ENCODE results near the gene IL1B. TPM values are rescaled to one million over a fixed set of nuclear protein-coding genes. Genes with fewer than 3 reads are reported as not detected.

Gene IL1B
- total RNA-seq, 8 experiments from 2014 or later, result 0.17 to 113 (median 19.7) TPM; not detected in 3

DNA sequence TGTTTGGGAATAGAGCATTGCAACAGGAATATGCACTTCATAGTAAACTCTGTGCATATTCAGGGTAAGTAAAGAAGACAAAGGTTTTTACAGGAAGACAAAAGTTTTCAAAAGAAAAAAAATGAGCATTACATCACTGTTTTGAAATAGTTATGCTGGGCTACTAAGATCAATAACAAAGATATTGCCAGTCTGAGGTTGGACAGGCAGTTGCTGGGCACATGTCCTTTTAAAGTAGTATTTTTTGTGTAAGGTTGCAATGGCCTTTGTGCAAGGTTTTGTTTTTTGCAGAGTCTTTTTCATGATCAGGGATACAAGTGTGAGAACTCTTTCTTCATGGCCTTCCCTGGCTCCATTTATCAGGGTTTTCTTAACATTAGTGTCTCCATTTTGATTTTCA, 16.2 kb downstream of the IL1B start:
- in situ Hi-C loops (cut with MboI; ENCODE audit: low pct_unique_long_range_greater_than_20kb in 2 of 9, low sequenced_read_pairs in 9 of 9, unreplicated experiment in 9 of 9), result no loop called here
- Histone ChIP-seq H3K27ac (no peak overlapping the region), H3K4me3 (no peak overlapping the region), H3K4me1 (replicated peaks in 1 of 2) (peaks cover 7 to 9% of the 10 kb centered on the region in 2 donors)
- ATAC-seq (replicated peaks in 6 of 8), result no peak

DNA sequence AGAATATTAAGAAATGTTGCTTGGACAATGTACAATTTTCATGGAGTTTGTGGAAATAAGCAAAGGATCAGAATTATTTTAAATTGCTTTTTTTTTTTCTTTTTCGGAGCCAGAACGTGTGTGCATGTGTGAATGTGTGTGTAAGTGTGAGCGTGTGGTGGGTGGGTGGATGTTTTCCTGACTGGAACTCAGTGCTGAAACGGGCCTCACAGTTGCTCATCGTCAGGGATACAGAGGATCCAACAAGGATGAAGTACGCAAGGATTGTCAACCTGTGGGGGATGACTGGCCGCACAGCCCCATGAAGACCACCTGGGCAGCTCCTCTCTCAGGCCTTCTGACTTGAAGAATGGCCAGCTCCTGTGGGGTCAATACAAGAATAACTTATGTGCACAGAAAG, 17.5 kb downstream of the IL1B start:
- H3K4me3 ChIP-seq, result no peak overlapping the region
- ATAC-seq (replicated peaks in 6 of 8), result no peak
- 67 to 92% (median 75%) methylated on average over 3 to 7 of the region's 7 CpGs; no CpG with 5 or more reads in 1 of the 10 experiments for WGBS, 10 experiments
- H3K4me1 ChIP-seq (replicated peaks in 1 of 2), result peaks cover 7 to 14% of the 10 kb centered on the region in 2 donors
- no peak overlapping the region for H3K27ac ChIP-seq
- in situ Hi-C loops (cut with MboI; ENCODE audit: low pct_unique_long_range_greater_than_20kb in 2 of 9, low sequenced_read_pairs in 9 of 9, unreplicated experiment in 9 of 9), result no loop called here

DNA sequence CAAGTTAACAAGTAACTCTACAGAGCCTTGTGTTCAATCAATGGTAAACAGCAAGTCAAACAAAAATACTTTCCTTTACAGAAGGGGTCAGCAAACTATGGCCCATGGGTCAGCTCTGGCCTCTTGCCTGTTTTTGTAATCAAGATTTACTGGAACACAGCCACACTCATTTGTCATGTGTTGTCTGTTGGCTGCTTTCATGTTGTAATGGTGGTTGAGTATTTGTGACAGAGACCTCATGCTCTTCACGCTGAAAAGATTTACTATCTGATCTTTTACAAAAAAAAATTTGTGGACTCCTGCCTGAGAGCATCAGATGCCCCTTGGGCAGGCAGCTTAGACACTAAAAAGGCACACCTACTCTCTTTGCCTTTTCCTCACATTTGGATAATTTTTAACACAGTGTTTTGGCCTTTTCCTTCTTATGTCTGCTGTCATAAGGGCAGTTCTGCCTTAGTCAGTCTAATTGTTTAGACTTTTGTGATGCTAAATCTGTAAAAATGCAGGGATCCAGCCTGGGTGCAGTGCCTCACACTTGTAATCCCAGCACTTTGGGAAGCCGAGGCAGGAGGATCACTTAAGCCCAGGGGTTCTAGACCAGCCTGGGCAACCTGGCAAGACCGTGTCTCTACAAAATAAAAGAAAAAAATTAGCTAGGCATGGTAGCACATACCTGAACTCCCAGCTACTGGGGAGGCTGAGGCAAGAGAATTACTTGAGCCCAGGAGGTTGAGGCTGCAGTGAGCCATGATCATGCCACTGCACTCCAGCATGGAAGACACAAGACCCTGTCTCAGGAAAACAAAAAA, 18.3 kb downstream of the IL1B start:
- Histone ChIP-seq H3K4me1 (replicated peaks in 1 of 2) (peaks cover 8 to 16% of the 10 kb centered on the region in 2 donors), H3K4me3 (no peak overlapping the region), H3K27ac (no peak overlapping the region)
- peak in 3 of 8 experiments; percentile 24 to 61 (median 32) for ATAC-seq (replicated peaks in 6 of 8)
- in situ Hi-C loops (cut with MboI; ENCODE audit: low pct_unique_long_range_greater_than_20kb in 2 of 9, low sequenced_read_pairs in 9 of 9, unreplicated experiment in 9 of 9), result no loop called here
- 0 to 100% (median 34%) methylated on average over 1 to 3 of the region's 3 CpGs for WGBS, 10 experiments

DNA sequence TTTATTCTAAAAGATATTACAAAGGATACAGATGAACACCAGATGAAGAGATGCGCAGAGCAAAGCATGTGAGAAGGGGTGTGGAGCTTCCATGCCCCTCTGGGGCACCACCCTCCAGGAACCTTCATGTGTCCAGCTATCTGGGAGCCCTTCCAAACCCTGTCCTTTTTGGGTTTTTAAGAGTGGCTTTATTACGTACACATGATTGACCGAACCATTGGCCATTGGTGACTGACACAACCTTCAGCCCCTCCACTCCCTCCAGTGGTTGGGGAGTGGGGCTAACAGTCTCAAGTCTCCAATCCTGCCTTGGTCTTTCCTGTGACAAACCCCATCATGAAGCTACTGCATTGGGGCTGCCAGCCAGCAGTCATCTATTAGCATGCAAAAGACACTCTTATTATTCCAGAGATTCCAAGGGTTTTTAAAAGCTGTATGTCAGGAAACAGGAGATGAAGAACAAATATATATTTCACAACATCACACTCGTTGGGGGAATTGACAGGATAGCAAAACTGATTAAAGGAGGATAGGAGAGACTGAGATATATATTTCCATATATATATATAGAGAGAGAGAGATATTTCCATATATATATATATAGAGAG, 19.4 kb downstream of the IL1B start:
- peaks cover 19 to 27% of the 10 kb centered on the region in 2 donors for H3K4me1 ChIP-seq (replicated peaks in 1 of 2)
- no peak overlapping the region for H3K27ac ChIP-seq
- H3K4me3 ChIP-seq, result no peak overlapping the region
- peak in 1 of 8 experiments; percentile 5 for ATAC-seq (replicated peaks in 6 of 8)
- WGBS, 10 experiments, result 0 to 89% (median 51%) methylated on average over 1 to 4 of the region's 4 CpGs; no CpG with 5 or more reads in 2 of the 10 experiments
- in situ Hi-C loops (cut with MboI; ENCODE audit: low pct_unique_long_range_greater_than_20kb in 2 of 9, low sequenced_read_pairs in 9 of 9, unreplicated experiment in 9 of 9), result no loop called here

DNA sequence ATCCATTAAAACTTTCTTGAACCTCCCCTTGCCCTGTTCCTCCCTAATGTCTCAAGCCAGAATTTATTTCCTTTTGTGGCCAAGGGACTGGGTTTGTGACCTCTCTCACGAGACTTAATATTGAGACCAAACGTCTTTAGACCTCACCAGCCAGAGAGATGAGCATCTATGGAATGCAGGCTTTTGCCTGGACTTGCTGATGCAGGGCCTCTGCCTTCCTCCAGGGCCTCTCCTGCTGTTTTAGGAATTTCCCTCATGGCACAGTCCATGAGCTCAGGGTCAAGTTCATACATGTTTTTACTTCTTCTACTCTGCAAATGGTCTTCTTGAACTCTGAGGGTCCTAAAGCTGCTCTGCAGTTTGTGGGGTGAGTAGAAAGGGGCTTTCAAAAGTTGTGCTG, 22.3 kb downstream of the IL1B start:
- in situ Hi-C loops (cut with MboI; ENCODE audit: low pct_unique_long_range_greater_than_20kb in 2 of 9, low sequenced_read_pairs in 9 of 9, unreplicated experiment in 9 of 9), result no loop called here
- no peak overlapping the region for H3K27ac ChIP-seq
- WGBS, 10 experiments, result 10 to 56% (median 52%) methylated on average over 2 of the region's 2 CpGs; no CpG with 5 or more reads in 5 of the 10 experiments
- no peak overlapping the region for H3K4me3 ChIP-seq
- peak in 3 of 8 experiments; percentile 6 to 61 (median 7) for ATAC-seq (replicated peaks in 6 of 8)
- H3K4me1 ChIP-seq (replicated peaks in 1 of 2), result peaks cover 20 to 28% of the 10 kb centered on the region in 2 donors

DNA sequence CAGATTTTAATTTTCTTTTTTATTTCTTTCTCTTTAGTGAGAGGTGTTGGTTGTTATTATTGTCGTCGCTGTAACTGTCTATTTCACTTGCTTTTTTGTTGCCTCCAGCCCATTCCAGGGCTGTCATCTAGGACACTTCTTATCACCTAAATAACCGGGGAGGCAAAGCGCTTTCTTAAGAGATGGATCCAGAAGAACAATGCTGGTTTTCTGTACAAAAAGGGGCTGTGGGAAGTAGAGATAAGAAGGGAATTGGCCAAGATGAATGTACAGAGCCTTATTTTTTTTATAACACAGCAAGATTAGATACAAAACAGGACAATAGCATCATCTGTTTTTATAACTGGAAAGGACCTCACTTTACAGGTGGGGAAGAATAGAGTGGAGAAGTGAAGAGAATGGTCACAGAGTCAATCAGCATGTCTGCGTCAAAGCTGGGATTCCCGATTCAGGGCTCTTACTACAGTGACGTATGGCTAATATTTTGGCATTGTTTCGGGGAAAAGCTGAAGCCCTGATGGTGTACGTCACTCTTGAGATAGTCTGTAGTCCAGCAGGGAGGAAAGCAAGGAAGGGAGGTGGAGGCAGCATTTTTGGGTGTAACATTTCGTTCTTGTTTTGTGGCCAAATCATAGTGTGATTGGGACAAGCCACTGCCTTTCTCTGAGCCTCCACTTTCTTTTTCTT, 23.2 kb downstream of the IL1B start:
- Histone ChIP-seq H3K4me3 (no peak overlapping the region), H3K4me1 (replicated peaks in 1 of 2) (peaks cover 17 to 24% of the 10 kb centered on the region in 2 donors), H3K27ac (no peak overlapping the region)
- in situ Hi-C loops (cut with MboI; ENCODE audit: low pct_unique_long_range_greater_than_20kb in 2 of 9, low sequenced_read_pairs in 9 of 9, unreplicated experiment in 9 of 9), result no loop called here
- ATAC-seq (replicated peaks in 6 of 8), result no peak
- 70 to 100% (median 89%) methylated on average over 2 to 9 of the region's 10 CpGs; no CpG with 5 or more reads in 1 of the 10 experiments for WGBS, 10 experiments

DNA sequence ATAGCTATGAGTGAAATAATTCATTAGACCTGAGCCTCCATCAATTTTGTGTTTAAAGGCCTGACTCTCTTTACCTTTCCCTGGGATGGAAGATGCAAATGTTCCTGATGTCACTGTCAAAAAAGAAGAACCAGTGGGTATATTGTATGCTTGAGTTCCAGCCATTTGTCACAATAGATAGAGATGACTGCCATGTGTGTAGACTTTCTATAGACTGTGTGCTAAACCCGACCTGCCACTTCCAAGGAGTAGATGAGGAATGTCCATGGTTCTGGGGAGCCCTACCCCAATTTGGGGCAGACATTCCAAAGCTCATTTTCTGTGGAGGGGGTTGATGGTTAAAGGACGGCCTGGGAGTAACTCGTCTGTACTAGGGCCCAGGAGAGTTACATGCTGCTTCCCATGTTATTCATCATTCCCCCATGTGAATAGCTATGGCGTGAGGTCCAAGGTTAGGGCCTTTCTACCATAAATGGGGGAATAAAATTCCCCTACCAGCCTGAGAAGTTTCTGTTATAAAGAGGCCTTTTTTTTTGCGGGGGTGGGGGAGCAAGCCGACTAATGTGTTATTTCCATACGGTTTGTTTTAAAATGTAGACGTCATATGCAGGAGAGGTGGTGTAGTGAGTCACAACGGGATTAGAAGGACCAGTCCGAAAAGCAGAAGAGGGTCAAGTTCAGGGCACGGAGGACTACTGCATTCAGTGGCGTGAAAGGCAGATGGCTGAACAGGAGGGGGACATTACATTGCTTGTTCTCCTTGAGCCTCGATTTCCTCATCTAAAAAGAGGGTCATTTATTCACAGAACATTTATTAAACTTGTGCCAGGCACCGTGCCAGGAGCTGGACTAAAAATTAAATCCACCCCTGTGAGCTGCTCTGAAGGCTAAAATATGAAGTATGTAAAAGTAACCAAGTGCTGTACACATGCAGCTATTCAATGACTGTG, 24.0 kb downstream of the IL1B start:
- no peak overlapping the region for H3K4me3 ChIP-seq
- H3K27ac ChIP-seq, result no peak overlapping the region
- in situ Hi-C loops (cut with MboI; ENCODE audit: low pct_unique_long_range_greater_than_20kb in 2 of 9, low sequenced_read_pairs in 9 of 9, unreplicated experiment in 9 of 9), result no loop called here
- ATAC-seq (replicated peaks in 6 of 8), result peak in 7 of 8 experiments; percentile 54 to 94 (median 74)
- 8 to 50% (median 20%) methylated on average over 1 to 12 of the region's 14 CpGs for WGBS, 10 experiments
- H3K4me1 ChIP-seq (replicated peaks in 1 of 2), result peaks cover 13 to 18% of the 10 kb centered on the region in 2 donors

DNA sequence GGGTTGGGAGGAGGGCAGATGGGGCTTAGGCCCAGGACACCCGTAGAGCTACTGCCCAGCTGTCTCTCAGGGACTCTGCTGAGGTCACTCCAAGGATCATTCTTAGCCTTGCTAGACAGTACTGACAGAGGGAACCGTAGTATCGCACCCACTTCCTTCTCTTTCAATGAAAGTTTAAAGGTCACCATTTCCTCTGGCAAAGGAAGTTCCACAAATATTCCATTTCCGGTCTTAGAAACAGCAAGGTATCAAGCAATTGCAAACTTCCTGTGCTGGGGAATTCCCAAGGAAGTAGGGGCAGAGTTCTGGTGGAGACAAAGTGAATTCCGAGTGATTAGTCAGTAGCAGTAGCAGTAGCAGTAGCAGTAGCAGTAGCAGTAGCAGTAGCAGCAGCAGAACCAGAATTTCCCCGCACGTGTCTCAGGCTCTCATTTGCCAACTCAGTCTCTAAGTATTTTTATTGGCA, 24.7 kb downstream of the IL1B start:
- Histone ChIP-seq H3K4me1 (replicated peaks in 1 of 2) (peaks cover 13 to 18% of the 10 kb centered on the region in 2 donors), H3K27ac (no peak overlapping the region), H3K4me3 (no peak overlapping the region)
- ATAC-seq (replicated peaks in 6 of 8), result peak in 2 of 8 experiments; percentile 4 to 28
- 7 to 100% (median 83%) methylated on average over 1 to 5 of the region's 7 CpGs; no CpG with 5 or more reads in 1 of the 10 experiments for WGBS, 10 experiments
- in situ Hi-C loops (cut with MboI; ENCODE audit: low pct_unique_long_range_greater_than_20kb in 2 of 9, low sequenced_read_pairs in 9 of 9, unreplicated experiment in 9 of 9), result no loop called here

DNA sequence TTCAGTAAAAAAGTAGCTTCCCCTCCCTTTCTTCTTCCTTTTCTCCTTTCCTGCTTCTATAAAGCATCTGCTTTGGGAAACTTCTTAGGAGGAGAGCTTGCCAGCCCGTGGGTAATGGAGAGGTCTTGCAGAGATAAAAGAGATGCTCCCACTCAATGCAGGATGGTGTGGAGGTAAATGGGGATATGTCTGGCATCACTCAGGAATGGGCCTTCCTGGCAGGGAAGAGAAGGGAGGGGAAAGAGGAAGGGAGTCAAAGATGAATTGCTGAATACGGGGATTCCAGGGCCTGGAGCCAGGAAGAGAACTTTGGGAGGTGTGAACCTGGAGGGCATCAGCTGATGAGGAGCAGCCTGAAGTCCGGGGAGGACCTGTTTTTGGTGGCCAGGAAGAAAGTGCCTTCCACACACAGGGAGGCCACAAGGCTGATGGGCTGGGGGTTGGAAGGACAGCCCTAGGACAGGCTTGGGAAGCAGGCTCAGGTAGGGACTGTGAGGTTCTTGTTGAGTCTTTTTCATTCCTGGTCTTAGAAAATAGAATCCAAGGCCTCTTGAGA, 25.2 kb downstream of the IL1B start:
- peak in 1 of 8 experiments; percentile 3 for ATAC-seq (replicated peaks in 6 of 8)
- H3K4me3 ChIP-seq, result no peak overlapping the region
- H3K4me1 ChIP-seq (replicated peaks in 1 of 2), result peaks cover 13 to 18% of the 10 kb centered on the region in 2 donors
- 20 to 100% (median 78%) methylated on average over 1 to 3 of the region's 3 CpGs; no CpG with 5 or more reads in 3 of the 10 experiments for WGBS, 10 experiments
- no peak overlapping the region for H3K27ac ChIP-seq
- in situ Hi-C loops (cut with MboI; ENCODE audit: low pct_unique_long_range_greater_than_20kb in 2 of 9, low sequenced_read_pairs in 9 of 9, unreplicated experiment in 9 of 9), result no loop called here

DNA sequence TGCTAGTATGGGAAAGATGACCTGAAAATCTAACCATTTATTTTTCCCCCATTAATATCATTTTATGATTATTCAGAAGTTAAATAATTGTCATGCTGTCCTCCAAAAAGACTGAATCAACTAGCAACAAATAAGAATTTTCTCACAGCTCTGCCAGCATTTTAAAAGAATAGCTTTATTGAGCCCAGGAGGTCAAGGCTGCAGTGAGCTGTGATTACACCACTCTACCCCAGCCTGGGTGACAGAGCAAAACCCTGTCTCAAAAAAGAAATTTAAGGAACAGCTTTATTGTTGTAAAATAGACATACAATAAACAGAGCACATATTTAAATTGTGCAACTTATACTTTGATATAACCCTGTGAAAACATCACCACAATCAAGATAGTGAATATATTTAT, 27.5 kb downstream of the IL1B start:
- H3K4me3 ChIP-seq, result no peak overlapping the region
- no peak for ATAC-seq (replicated peaks in 6 of 8)
- peaks cover 13 to 22% of the 10 kb centered on the region in 2 donors for H3K4me1 ChIP-seq (replicated peaks in 1 of 2)
- in situ Hi-C loops (cut with MboI; ENCODE audit: low pct_unique_long_range_greater_than_20kb in 2 of 9, low sequenced_read_pairs in 9 of 9, unreplicated experiment in 9 of 9), result no loop called here
- H3K27ac ChIP-seq, result no peak overlapping the region

DNA sequence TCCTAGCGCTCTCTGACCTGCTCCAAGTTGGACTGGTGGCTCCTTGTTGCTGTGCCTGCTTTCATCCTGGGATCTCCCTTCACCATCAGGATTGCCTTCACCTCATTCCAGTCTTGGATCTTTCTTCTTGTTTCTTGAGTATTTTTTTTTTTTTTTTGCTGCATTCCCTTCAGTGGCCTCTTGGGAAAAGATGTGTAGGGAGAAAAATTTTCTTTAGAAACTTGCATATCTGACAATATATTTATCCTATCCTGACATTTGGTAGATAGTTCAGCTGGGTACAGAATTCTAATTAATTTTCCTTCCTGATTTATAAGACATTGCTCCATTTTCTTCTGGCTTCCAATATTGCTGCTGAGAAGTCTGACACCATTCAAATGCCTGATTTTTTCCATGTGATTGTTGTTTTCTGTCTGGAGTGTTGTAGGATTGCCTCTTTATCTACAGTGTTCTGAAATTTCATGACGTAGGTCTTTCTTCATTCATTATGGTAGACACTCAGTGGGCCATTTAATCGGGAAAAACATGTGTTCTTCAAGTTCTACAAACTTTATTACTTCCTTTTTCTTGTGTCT, 29.3 kb downstream of the IL1B start:
- Histone ChIP-seq H3K4me3 (no peak overlapping the region), H3K27ac (no peak overlapping the region), H3K4me1 (replicated peaks in 1 of 2) (peaks cover 2 to 12% of the 10 kb centered on the region in 2 donors)
- in situ Hi-C loops (cut with MboI; ENCODE audit: low pct_unique_long_range_greater_than_20kb in 2 of 9, low sequenced_read_pairs in 9 of 9, unreplicated experiment in 9 of 9), result no loop called here
- ATAC-seq (replicated peaks in 6 of 8), result no peak
- WGBS, 10 experiments, result 43 to 100% (median 88%) methylated on average over 1 to 3 of the region's 3 CpGs

DNA sequence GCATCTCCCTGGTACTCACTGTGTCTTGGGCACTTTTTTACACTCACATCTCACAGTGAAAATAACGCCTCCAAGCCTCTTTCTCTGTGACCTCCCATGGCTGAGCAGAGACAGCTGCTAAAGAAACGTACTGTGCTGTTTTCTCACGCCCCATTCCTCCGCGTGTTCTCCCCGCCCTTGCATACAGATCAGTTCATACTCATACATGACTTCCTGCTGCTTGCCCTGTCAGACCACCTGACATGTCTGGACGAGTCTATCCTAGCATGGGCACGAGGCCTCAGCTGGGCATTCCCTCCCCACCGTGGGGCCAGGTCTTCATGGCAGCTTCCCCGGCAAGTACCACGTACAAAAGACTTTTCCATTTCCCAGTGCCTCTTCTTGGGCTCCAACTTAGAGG, 31.0 kb downstream of the IL1B start:
- peak in 2 of 8 experiments; percentile 29 to 75 for ATAC-seq (replicated peaks in 6 of 8)
- peaks cover 0 to 11% of the 10 kb centered on the region in 2 donors for H3K4me1 ChIP-seq (replicated peaks in 1 of 2)
- H3K27ac ChIP-seq, result no peak overlapping the region
- H3K4me3 ChIP-seq, result no peak overlapping the region
- WGBS, 10 experiments, result 40 to 100% (median 95%) methylated on average over 1 to 6 of the region's 11 CpGs; no CpG with 5 or more reads in 2 of the 10 experiments
- in situ Hi-C loops (cut with MboI; ENCODE audit: low pct_unique_long_range_greater_than_20kb in 2 of 9, low sequenced_read_pairs in 9 of 9, unreplicated experiment in 9 of 9), result no loop called here
